K562 (cell line): ENCODE data around the gene ACE. TPM values are rescaled to one million over a fixed set of nuclear protein-coding genes. Genes with fewer than 3 reads are reported as not detected.

Experiments used
- ARID1B ChIP-seq: fragments of 450-650 bp; IDR thresholded peaks from 2 replicates; pipeline ENCODE4 v1.6.1; 2016; ENCODE audit warnings: antibody characterized with exemption, mild to moderate bottlenecking, inconsistent platforms
- BRD4 ChIP-seq: fragments of 200-600 bp; sonication (generic); IDR thresholded peaks from 2 replicates; pipeline ENCODE4 v1.6.1; 2017; ENCODE audit warnings: inconsistent platforms
- CBFA2T2 ChIP-seq: fragments of 450-650 bp; conservative IDR thresholded peaks from 2 replicates; pipeline ENCODE4 v1.6.1; 2017; ENCODE audit warnings: mild to moderate bottlenecking
- ELK3 ChIP-seq: fragments of 450-650 bp; formaldehyde crosslinking; IDR thresholded peaks from 2 replicates; pipeline ENCODE4 v1.4.0; 2020; ENCODE audit warnings: mild to moderate bottlenecking
- GTF2B ChIP-seq: IDR thresholded peaks from 2 replicates; pipeline ENCODE4 v1.6.1; 2011; ENCODE audit not compliant: insufficient read length; ENCODE audit errors: extremely low read depth
- HINFP ChIP-seq: fragments of 450-650 bp; conservative IDR thresholded peaks from 2 replicates; pipeline ENCODE4 v1.6.1; 2016; ENCODE audit warnings: missing genetic modification characterization, low read depth, mild to moderate bottlenecking, control low read depth, missing compliant biosample characterization
- IRF9 ChIP-seq: fragments of 450-650 bp; IDR thresholded peaks from 2 replicates; pipeline ENCODE4 v1.6.1; 2016; ENCODE audit warnings: missing biosample characterization, missing genetic modification characterization
- KLF16 ChIP-seq: IDR thresholded peaks from 2 replicates; pipeline ENCODE4 v1.6.1; 2016; ENCODE audit warnings: antibody characterized with exemption
- MCM5 ChIP-seq: fragments of 450-650 bp; IDR thresholded peaks from 2 replicates; pipeline ENCODE4 v1.6.1; 2016; ENCODE audit warnings: low read depth
- POLR2A ChIP-seq: fragments of 450-650 bp; conservative IDR thresholded peaks from 2 replicates; pipeline ENCODE4 v1.6.1; 2016
- RBM22 ChIP-seq: fragments of 200-400 bp; formaldehyde crosslinking; IDR thresholded peaks from 2 replicates; pipeline ENCODE4 v1.6.1; 2018; ENCODE audit warnings: low read length, low read depth; ENCODE audit not compliant: poor library complexity, severe bottlenecking
- RBM25 ChIP-seq: fragments of 200-400 bp; formaldehyde crosslinking; IDR thresholded peaks from 2 replicates; pipeline ENCODE4 v1.6.1; 2018; ENCODE audit warnings: low read length, low read depth, moderate library complexity; ENCODE audit not compliant: severe bottlenecking
- STAT5B ChIP-seq: fragments of 250-450 bp; sonication (Bioruptor Pico); IDR thresholded peaks from 2 replicates; pipeline ENCODE4 v1.8.0; 2021; ENCODE audit warnings: mild to moderate bottlenecking, inconsistent platforms
- USF1 ChIP-seq: sonication (generic); formaldehyde crosslinking; IDR thresholded peaks from 2 replicates; pipeline ENCODE4 v1.9.0; 2022; ENCODE audit warnings: mild to moderate bottlenecking, missing genetic modification reagents
- ZBTB26 ChIP-seq: fragments of 450-650 bp; formaldehyde crosslinking; IDR thresholded peaks from 2 replicates; pipeline ENCODE4 v1.4.0; 2022; ENCODE audit warnings: missing genetic modification characterization
- ZKSCAN8 ChIP-seq: fragments of 200-800 bp; sonication (Bioruptor generic); IDR thresholded peaks from 2 replicates; pipeline ENCODE4 v1.6.1; 2016; ENCODE audit warnings: missing genetic modification characterization, missing compliant biosample characterization
- ZNF197 ChIP-seq: fragments of 200-800 bp; sonication (Bioruptor generic); IDR thresholded peaks from 2 replicates; pipeline ENCODE4 v1.6.1; 2016; ENCODE audit warnings: low read depth, missing genetic modification characterization, missing compliant biosample characterization
- ZNF282 ChIP-seq: sonication (generic); formaldehyde crosslinking; IDR thresholded peaks from 2 replicates; pipeline ENCODE4 v1.8.1; 2023; ENCODE audit warnings: missing genetic modification reagents
- ZNF324 ChIP-seq: fragments of 250-450 bp; sonication (Bioruptor Pico); IDR thresholded peaks from 2 replicates; pipeline ENCODE4 v1.4.0; 2020; ENCODE audit warnings: mild to moderate bottlenecking
- ZNF395 ChIP-seq: fragments of 200-800 bp; sonication (Bioruptor generic); IDR thresholded peaks from 2 replicates; pipeline ENCODE4 v1.6.1; 2017; ENCODE audit warnings: missing genetic modification characterization, missing compliant biosample characterization
- ZNF699 ChIP-seq: fragments of 250-450 bp; sonication (Bioruptor Pico); IDR thresholded peaks from 2 replicates; pipeline ENCODE4 v1.8.0; 2021; ENCODE audit warnings: mild to moderate bottlenecking, moderate library complexity; ENCODE audit not compliant: insufficient replicate concordance
- ZNF77 ChIP-seq: fragments of 250-450 bp; sonication (Bioruptor Pico); IDR thresholded peaks from 2 replicates; pipeline ENCODE4 v1.5.0; 2020
- ZNF79 ChIP-seq: fragments of 250-450 bp; sonication (Bioruptor Pico); IDR thresholded peaks from 2 replicates; pipeline ENCODE4 v1.4.0; 2020; ENCODE audit warnings: low read depth, mild to moderate bottlenecking, moderate library complexity
- polyA plus RNA-seq, 8 experiments: library from polyadenylated mRNA; depleted of rRNA in 4 of 8; stranded (reverse) in 5 of 8; unstranded in 3 of 8; fragments of >200 nt; fragmentation: Nextera tagmentation in 2 of 8; fragmentation: Illumina TruSeq in 1 of 8; extraction: Ambion mirVana in 2 of 8; extraction: Trizol in 1 of 8; gene quantifications; 2 replicates each; pipeline versions ENCODE4 v1.2.1 to v1.2.3, GENCODE V29; 2011 to 2014; ENCODE audit warnings: inconsistent platforms in 1 of 8, missing spikeins in 1 of 8
- total RNA-seq, 7 experiments: library from RNA; depleted of rRNA in 6 of 7; stranded (reverse); fragments of >200 nt in 6 of 7; fragmentation: Illumina TruSeq in 2 of 7; extraction: Trizol in 2 of 7; gene quantifications; 2 replicates each; pipeline versions ENCODE4 v1.2.1 to v1.2.3, GENCODE V29; 2011 to 2021; ENCODE audit warnings: low replicate concordance in 1 of 7

The ACE gene
- total and polyA plus RNA-seq, 9 of the 15 experiments (the other 6 are each of a cell fraction or from before 2014, with no cell fraction given) = 0.07 to 2.5 (median 0.47) TPM; not detected in 1

- TF ChIP-seq USF1 (CRISPR knock-in tag) = no peak
- TF ChIP-seq RBM25 = no peak
- TF ChIP-seq RBM22 = no peak
- no peak for TF ChIP-seq BRD4
- TF ChIP-seq KLF16 = no peak
- TF ChIP-seq ZNF79 (CRISPR knock-in tag) = no peak
- no peak for TF ChIP-seq ZKSCAN8 (CRISPR knock-in tag)
- TF ChIP-seq ZNF77 (CRISPR knock-in tag) = no peak
- TF ChIP-seq ZNF197 (CRISPR knock-in tag) = no peak
- peak; percentile 86 for TF ChIP-seq ZNF395 (CRISPR knock-in tag)
- 0 out of 2 replicates have a peak, but pooled peaks have one; percentile 3 for TF ChIP-seq CBFA2T2
- no peak for TF ChIP-seq ZBTB26 (CRISPR knock-in tag)
- TF ChIP-seq ZNF324 = no peak
- TF ChIP-seq GTF2B = no peak
- TF ChIP-seq ARID1B = no peak
- TF ChIP-seq ZNF699 (CRISPR knock-in tag) = no peak
- TF ChIP-seq POLR2A = no peak
- no peak for TF ChIP-seq ZNF282 (CRISPR knock-in tag)
- TF ChIP-seq IRF9 (tag) = 0 out of 2 replicates have a peak, but pooled peaks have one; percentile 3
- TF ChIP-seq ELK3 = no peak
- no peak for TF ChIP-seq HINFP (tag)
- no peak for TF ChIP-seq MCM5
- TF ChIP-seq STAT5B (CRISPR knock-in tag) = no peak
Observed at GRCh38 chr17:63447471-63448009, 29.3 kb upstream of the ACE start (continued).
